ENCODE measurements around the gene PAM.

PAM gene

DNA sequence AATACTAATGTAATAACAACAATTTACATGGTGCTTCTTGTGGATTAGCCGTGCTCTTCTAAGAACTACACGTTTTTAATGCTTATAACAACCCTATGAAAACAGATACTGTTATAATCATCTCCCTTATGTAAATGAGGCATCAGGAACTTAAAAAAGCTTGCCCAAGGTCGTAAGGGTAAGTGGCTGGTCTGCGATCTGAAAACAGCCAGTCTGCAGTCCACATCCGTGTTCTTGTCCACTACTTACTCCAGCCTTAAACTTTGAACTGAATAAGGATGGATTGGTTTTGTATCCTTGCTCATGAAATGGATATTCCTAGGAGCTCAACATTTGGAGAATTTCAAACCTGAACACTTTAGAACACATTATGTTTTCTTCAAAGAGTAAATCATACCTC is 26.7 kb downstream of the PAM start:
- DNase-seq (ENCODE audit: low read depth) = no peak

- no peak for DNase-seq (ENCODE audit: low read depth)
Observed at GRCh38 chr5:102782217-102782872, 27.2 kb downstream of the PAM start.

- DNase-seq (ENCODE audit: low read depth) = no peak
Observed at GRCh38 chr5:102787134-102787533, 32.0 kb downstream of the PAM start.

- no peak for DNase-seq (ENCODE audit: low read depth)
Observed at GRCh38 chr5:102788788-102789187, 33.7 kb downstream of the PAM start.

- no peak for DNase-seq (ENCODE audit: low read depth)
Observed at GRCh38 chr5:102789469-102789868, 34.4 kb downstream of the PAM start.

DNA sequence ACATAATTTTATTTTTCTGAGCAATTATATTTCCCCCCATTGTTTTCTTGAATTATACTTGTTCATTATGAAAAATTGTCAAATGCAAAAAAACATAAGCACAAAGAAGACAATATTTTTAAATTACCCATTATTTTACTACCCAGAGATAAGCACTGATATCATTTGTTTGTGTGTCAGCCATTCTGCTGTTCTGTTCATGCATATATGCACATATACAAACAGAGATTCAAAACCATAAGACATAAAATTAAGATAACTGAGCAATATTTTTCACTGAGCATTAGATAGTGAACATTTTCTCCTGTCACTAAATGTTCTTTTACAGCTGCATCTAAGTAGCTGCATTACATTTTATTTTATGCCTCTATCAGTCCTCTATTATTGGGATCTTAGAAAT is 35.6 kb downstream of the PAM start:
- no peak for DNase-seq (ENCODE audit: low read depth)

DNA sequence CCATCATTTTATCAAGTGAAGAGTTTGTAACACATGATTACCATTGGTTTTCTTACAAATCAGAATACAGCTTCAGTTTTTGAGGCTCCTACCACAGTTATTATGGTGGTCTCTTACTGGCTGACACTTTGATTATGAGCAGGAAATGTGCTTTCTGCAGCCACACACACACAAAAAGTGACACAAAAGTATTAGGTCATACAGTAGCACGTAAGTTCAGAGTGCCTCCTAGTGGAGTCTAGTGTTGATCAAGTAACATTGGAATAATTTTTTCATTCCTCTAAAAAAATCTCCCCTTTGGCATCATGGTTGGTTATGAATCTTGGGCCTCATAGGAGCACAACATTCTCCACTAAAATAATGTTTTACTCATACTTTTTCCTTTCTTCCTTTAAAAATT is 37.6 kb downstream of the PAM start:
- DNase-seq (ENCODE audit: low read depth) = no peak

GRCh38 chr5:102794047-102794446 is 38.9 kb downstream of the PAM start:
- no peak for DNase-seq (ENCODE audit: low read depth)

GRCh38 chr5:102794677-102795331 is 39.7 kb downstream of the PAM start:
- no peak for DNase-seq (ENCODE audit: low read depth)

GRCh38 chr5:102795526-102795925 is 40.4 kb downstream of the PAM start:
- DNase-seq (ENCODE audit: low read depth) = no peak

- no peak for DNase-seq (ENCODE audit: low read depth)
Observed at GRCh38 chr5:102796009-102796408, 40.9 kb downstream of the PAM start.

- DNase-seq (ENCODE audit: low read depth) = no peak
Observed at GRCh38 chr5:102796498-102796897, 41.4 kb downstream of the PAM start.

GRCh38 chr5:102797322-102797884 is 42.3 kb downstream of the PAM start:
- no peak for DNase-seq (ENCODE audit: low read depth)

- no peak for DNase-seq (ENCODE audit: low read depth)
Observed at GRCh38 chr5:102798104-102798785, 43.1 kb downstream of the PAM start.

DNA sequence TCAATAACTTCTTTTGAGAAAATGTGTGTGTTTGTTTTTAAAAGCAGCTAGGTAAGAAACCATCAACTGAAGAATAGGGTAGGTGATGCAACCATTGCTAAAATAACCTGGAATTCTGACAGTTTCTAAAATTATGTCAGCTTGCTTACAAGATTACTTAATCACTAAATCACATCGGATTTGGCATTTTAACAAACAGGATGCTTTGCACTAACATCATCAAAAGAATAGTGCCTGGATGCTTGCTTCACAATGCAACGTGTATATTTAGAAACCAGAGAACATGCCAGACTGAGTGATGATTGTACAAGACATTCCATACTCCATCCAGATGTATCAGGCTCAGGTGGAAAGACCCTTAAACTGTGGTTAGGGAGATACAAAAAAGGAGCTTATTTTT is 43.9 kb downstream of the PAM start:
- no peak for DNase-seq (ENCODE audit: low read depth)

GRCh38 chr5:102800427-102800826 is 45.3 kb downstream of the PAM start:
- no peak for DNase-seq (ENCODE audit: low read depth)

GRCh38 chr5:102801371-102801770 is 46.3 kb downstream of the PAM start:
- DNase-seq (ENCODE audit: low read depth) = no peak

- no peak for DNase-seq (ENCODE audit: low read depth)
Observed at GRCh38 chr5:102802708-102803458, 47.8 kb downstream of the PAM start.

DNA sequence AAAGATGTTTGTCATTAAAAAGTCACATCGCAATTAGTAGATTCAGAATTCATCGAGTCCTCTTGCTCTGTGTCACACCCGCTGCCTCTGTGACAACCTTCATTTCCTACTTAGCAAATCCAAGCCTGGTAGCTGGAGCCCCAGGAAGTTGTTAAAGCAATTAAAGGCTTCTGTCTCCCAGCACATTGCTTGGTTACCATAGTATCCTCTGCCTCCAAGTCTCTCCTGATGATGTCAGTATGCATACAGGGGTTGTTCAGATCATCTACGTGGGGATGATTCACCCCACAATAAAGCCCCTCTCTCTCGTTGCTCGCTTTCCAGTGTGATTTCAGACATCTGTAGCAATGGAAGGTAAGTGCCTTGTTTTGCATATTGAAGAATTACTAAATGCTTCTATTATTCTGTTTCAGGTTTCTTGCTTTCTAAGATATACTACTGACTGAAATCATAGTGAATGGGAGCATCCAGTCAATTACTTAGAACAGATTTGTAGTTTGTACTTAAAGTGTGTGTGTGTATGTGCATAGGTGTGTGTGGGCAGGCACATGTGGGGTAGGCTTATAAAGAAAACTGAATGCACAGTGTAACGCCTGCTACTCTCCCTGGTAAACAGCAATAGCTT is 52.9 kb downstream of the PAM start:
- DNase-seq (ENCODE audit: low read depth) = no peak

DNA sequence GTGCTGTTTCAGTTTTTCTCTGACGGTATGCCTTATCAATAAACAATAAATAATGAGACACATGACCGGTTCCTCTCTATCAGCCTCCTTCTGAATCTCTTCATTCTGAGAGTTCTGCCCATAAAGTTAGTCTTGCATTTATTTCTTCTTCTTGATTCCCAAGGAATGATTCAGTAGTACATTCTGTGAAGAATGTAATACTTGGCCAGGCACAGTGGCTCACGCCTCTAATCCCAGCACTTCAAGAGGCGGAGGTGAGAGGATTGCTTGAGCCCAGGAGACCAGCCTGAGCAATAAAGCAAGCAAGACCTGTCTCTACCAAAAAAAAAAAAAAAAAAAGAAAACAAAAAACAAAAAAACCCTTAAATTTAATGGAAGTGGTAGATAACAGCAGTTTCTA is 53.9 kb downstream of the PAM start:
- no peak for DNase-seq (ENCODE audit: low read depth)

DNA sequence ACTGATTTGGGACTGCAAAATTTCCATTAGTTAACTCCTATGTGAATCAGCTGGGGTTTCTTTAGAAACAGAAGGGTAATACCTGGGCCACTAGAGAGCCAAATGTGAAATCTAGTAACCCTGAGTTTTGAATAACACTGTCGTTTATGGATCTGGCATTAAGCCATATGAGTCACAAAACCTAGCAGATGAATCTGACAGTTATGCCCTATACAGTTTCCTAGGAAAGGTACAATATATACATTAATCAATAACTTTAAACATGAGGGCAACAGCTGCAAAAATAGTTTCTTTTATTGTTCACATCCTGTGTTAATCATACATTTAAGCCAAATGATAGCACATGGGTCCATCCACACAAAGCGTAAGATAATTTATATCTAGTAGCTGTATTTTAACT is 56.9 kb downstream of the PAM start:
- DNase-seq (ENCODE audit: low read depth) = no peak

- DNase-seq (ENCODE audit: low read depth) = no peak
Observed at GRCh38 chr5:102813740-102814139, 58.6 kb downstream of the PAM start.
